Heart right ventricle (tissue), 16 donors: ENCODE measurements around the gene PPP2R5B. TPM values are rescaled to one million over a fixed set of nuclear protein-coding genes. Genes with fewer than 3 reads are reported as not detected.
A peak's percentile ranks its signal among the peaks of the same experiment; 100 is the strongest.

Experiments
- ATAC-seq, 8 donors: fragments of 200-7000 bp; cut with Tn5 transposase; one replicate each; pipeline ENCODE4 v1.9.1; 2020; ENCODE audit warnings: mild to moderate bottlenecking in 8 of 8, moderate library complexity in 8 of 8, moderate number of reproducible peaks in 1 of 8
- DNase-seq, 2 donors: peaks; one replicate each; pipeline ENCODE4 v3.0.0-alpha.2; 2020
- H3K27ac ChIP-seq, 10 donors: fragments of 200-600 bp; sonication (generic) in 2 of 10; one replicate each; pipeline versions ENCODE4 v1.5.0 to v1.8.0; 2020 to 2022; ENCODE audit warnings: mild to moderate bottlenecking in 3 of 10
- H3K27me3 ChIP-seq, 7 donors: fragments of 200-600 bp; one replicate each; pipeline ENCODE4 v1.8.0; 2021 to 2022; ENCODE audit warnings: mild to moderate bottlenecking in 2 of 7
- H3K36me3 ChIP-seq, 9 donors: fragments of 200-600 bp; sonication (generic) in 1 of 9; one replicate each; pipeline versions ENCODE4 v1.5.0 to v1.8.0; 2020 to 2022; ENCODE audit warnings: mild to moderate bottlenecking in 2 of 9
- H3K4me1 ChIP-seq, 9 donors: fragments of 200-600 bp; sonication (generic) in 1 of 9; one replicate each; pipeline versions ENCODE4 v1.5.0 to v1.8.0; 2020 to 2022; ENCODE audit warnings: mild to moderate bottlenecking in 4 of 9
- H3K4me3 ChIP-seq, 10 donors: fragments of 200-600 bp; sonication (generic) in 2 of 10; one replicate each; pipeline versions ENCODE4 v1.5.0 to v1.8.0; 2020 to 2022; ENCODE audit warnings: mild to moderate bottlenecking in 7 of 10, moderate library complexity in 2 of 10
- H3K9me3 ChIP-seq, 11 donors: fragments of 200-600 bp in 10 of 11; sonication (generic) in 2 of 11; one replicate each; pipeline versions ENCODE4 v1.5.0 to v1.8.0; 2013 to 2022; ENCODE audit warnings: mild to moderate bottlenecking in 2 of 11, control low read depth in 1 of 11, moderate library complexity in 1 of 11
- CTCF ChIP-seq, 9 donors: fragments of 200-600 bp; sonication (generic) in 2 of 9; IDR thresholded peaks; one replicate each; pipeline versions ENCODE4 v1.5.0 to v1.8.0; 2021 to 2022; ENCODE audit warnings: antibody characterized with exemption in 9 of 9, mild to moderate bottlenecking in 5 of 9, moderate library complexity in 1 of 9
- WGBS, 2 donors: extraction: QIAGEN DNeasy Blood & Tissue Kit; methylation state at CpG; one replicate each; pipeline ENCODE4 v1.1.7; 2013; ENCODE audit warnings: inconsistent platforms in 1 of 2; 5-methylcytosine and 5-hydroxymethylcytosine counted together
- intact Hi-C, 10 donors: fragments of 100-400 bp; cut with DNase I; formaldehyde crosslinking; loops; one replicate each; pipeline versions ENCODE4 v1.11.1 to v1.14.2; 2022
- polyA plus RNA-seq, 2 donors: library from polyadenylated mRNA; stranded (reverse); fragments of 200-250 nt; gene quantifications; one replicate each; pipeline ENCODE4 v1.2.3, GENCODE V29; 2013
- total RNA-seq, 10 donors: library from RNA; stranded (reverse); fragmentation: NEBNext Ultra II Directional in 3 of 10; extraction: Animal tissue kit (Norgen Biotek cat#: 25700) in 3 of 10; gene quantifications; one replicate each; pipeline versions ENCODE4 v1.2.1 to v1.2.4, GENCODE V29; 2021 to 2023
- donor health status: Arrhythmogenic right ventricular cardiomyopathy.
- donor health status: ischemic (EF 13 %, LVEDD 7.1; RV severe dilation, severe dysfunction).
- donor health status: healthy with polysubstance abuse.
- donor health status: DM: no; HTN: yes; CAD: no.
- donor health status: DM: no; HTN: no; CAD: no.
- donor health status: ischemic (EF 25% LVEDD 6.9; RV normal size, moderate dysfunction).
- donor health status: ischemic (EF 25% LVEDD 5.7; RV mildly dilated, moderate dysfunction).
- donor health status: healthy.
- donor health status: DM: yes; HTN: yes; CAD: no.
- donor health status: Ischemic cardiomyopathy.
- donor health status: ischemic (EF 35%, LVEDD 5.7; RV mildly dilated, moderate dysfunction).
- donor health status: nonischemic (EF 11% LVEDD 7.7; RV severe dilation, severe dysfunction).
- donor health status: DM: yes; HTN: yes; CAD: no.
- donor health status: PGD.
- donor health status: ischemic (EF 29% LVEDD 5.4; RV normal size, mild dysfunction).
- donor health status: nonischemic (EF 23%, LVEDD 6.1; RV moderate dilation, normal function).

Gene PPP2R5B
- total and polyA plus RNA-seq, 12 donors = 13.4 to 30.8 (median 22.3) TPM

- Histone ChIP-seq H3K27ac (no peak overlapping the region), H3K9me3 (no peaks in the 10 kb centered on the region), H3K4me3 (no peak overlapping the region), H3K36me3 (no peaks in the 10 kb centered on the region), H3K27me3 (peaks cover 0 to 27% (median 0%) of the 10 kb centered on the region in 7 donors), H3K4me1 (peaks cover 3 to 15% (median 10%) of the 10 kb centered on the region in 9 donors)
- ATAC-seq (no peak), DNase-seq (no peak)
- intact Hi-C loops = no loop called here
- 43 to 47% methylated on average over 5 of the region's 5 CpGs for WGBS, 2 donors
- TF ChIP-seq CTCF (IDR thresholded peaks at IDR 0.05) = no peak
Observed at GRCh38 chr11:64969209-64969608, 44.7 kb downstream of the PPP2R5B start.

GRCh38 chr11:64970731-64971151, 46.3 kb downstream of the PPP2R5B start:
- Histone ChIP-seq H3K27me3 (peaks cover 0 to 39% (median 4%) of the 10 kb centered on the region in 7 donors), H3K4me3 (no peak overlapping the region), H3K27ac (no peak overlapping the region), H3K9me3 (no peaks in the 10 kb centered on the region), H3K36me3 (no peaks in the 10 kb centered on the region), H3K4me1 (peaks cover 3 to 15% (median 10%) of the 10 kb centered on the region in 9 donors)
- 90 to 92% methylated on average over 8 of the region's 8 CpGs for WGBS, 2 donors
- intact Hi-C loops = no loop called here
- DNase-seq (no peak), ATAC-seq (no peak)
- no peak for TF ChIP-seq CTCF (IDR thresholded peaks at IDR 0.05)

- Histone ChIP-seq H3K9me3 (no peaks in the 10 kb centered on the region), H3K27ac (peak within 1 kb of the TSS in 7 of 10 donors; percentile 17 to 69 (median 55)), H3K4me1 (peaks cover 3 to 15% (median 10%) of the 10 kb centered on the region in 9 donors), H3K4me3 (peak within 1 kb of the TSS; percentile 26 to 54 (median 48)), H3K36me3 (no peaks in the 10 kb centered on the region), H3K27me3 (peaks cover 0 to 39% (median 4%) of the 10 kb centered on the region in 7 donors)
- WGBS, 2 donors = 12% methylated on average over 57 to 67 of the region's 69 CpGs
- ATAC-seq = peak; percentile 89 to 96 (median 92)
- intact Hi-C loops = no loop called here
- TF ChIP-seq CTCF (IDR thresholded peaks at IDR 0.05) = no peak
- peak; percentile 90 to 95 for DNase-seq
Observed at GRCh38 chr11:64971421-64972233, 47.1 kb downstream of the PPP2R5B start, which contains the start of gene MAJIN. TSS of gene MAJIN (minus strand) at chr11:64972108. CDS start at chr11:64959405, 12,703 bp downstream.

GRCh38 chr11:64974124-64974523, 49.6 kb downstream of the PPP2R5B start:
- 77 to 84% methylated on average over 5 of the region's 5 CpGs for WGBS, 2 donors

More at GRCh38 chr11:64974124-64974523, 49.6 kb downstream of the PPP2R5B start:
- ATAC-seq (no peak), DNase-seq (no peak)
- no peak overlapping the region for H3K27ac ChIP-seq
- intact Hi-C loops = no loop called here
- no peak overlapping the region for H3K4me3 ChIP-seq
- H3K36me3 ChIP-seq = no peaks in the 10 kb centered on the region
- H3K27me3 ChIP-seq = peaks cover 0 to 35% (median 4%) of the 10 kb centered on the region in 7 donors
- no peaks in the 10 kb centered on the region for H3K9me3 ChIP-seq
- no peak for TF ChIP-seq CTCF (IDR thresholded peaks at IDR 0.05)
- H3K4me1 ChIP-seq = peaks cover 3 to 15% (median 10%) of the 10 kb centered on the region in 9 donors
